NCI-H187 treated with DMSO at 0.1 percent for 48 hours (cell line): ENCODE measurements around the gene GMPR.
"Not testable (repeated sequence)": the region's sequence is repeated elsewhere in the genome, so short reads cannot be mapped to it uniquely, and the experiment has no call there.

ENCODE experiments used
- DNase-seq: peaks from one replicate; lab custom pipeline; 2025; lab: John Stamatoyannopoulos, UW

Gene GMPR

GRCh38 chr6:16225062-16225731, 13.2 kb upstream of the GMPR start:
- not testable (repeated sequence) for DNase-seq

DNA sequence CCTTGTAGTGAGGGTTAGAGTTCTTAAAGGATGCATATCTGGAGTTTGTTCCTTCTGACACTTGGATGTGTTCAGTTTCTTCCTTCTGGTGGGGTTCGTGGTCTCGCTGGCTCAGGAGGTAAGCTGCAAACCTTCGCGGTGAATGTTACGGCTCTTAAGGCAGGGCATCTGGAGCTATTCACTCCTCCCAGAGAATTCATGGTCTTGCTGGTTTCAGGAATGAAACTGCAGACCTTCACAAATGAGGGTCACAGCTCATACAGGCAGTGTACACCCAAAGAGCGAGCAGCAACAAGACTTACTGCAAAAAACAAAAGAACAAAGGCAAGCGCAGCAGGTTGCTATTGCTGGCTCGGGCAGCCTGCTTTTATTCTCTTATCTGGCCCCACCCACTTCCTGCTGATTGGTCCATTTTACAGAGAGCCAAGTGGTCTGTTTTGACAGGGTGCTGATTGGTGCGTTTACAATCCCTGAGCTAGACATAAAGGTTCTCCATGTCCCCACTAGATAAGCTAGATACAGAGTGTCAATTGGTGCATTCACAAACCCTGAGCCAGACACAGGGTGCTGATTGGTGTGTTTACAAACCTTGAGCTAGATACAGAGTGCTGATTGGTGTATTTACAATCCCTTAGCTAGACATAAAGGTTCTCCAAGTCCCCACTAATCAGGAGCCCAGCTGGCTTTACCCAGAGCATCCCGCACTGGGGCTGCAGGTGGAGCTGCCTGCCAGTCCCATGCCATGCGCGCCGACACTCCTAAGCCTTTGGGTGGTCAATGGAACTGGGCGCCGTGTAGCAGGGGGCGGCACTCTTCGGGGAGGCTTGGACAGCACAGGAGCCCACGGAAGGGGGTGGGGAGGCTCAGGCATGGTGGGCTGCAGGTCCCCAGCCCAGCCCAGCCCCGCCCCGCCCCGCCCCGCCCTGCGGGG, 12.0 kb upstream of the GMPR start:
- not testable (repeated sequence) for DNase-seq

- no peak for DNase-seq
Measured at GRCh38 chr6:16227048-16227562, 11.3 kb upstream of the GMPR start.

- DNase-seq: no peak
Measured at GRCh38 chr6:16227605-16228004, 10.8 kb upstream of the GMPR start.

DNA sequence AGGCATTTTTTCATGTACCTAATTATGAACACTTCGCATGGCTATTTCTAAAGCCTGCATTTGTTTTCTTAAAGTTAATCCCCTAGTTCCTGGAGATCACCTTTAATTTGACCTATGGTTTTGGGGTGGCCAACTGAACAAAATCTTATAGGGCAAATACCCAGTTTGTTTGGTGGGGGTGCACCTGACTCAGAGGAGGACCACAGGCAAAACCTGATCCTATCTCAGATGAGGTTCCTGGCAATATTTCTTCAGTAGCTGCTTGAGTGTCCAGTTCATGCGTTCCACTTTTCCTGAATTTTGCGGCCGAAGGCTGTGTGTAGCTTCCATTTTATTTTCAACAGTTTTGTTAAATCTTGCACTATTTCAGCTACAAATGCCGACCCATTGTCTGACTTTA, 10.3 kb upstream of the GMPR start:
- DNase-seq: no peak

DNA sequence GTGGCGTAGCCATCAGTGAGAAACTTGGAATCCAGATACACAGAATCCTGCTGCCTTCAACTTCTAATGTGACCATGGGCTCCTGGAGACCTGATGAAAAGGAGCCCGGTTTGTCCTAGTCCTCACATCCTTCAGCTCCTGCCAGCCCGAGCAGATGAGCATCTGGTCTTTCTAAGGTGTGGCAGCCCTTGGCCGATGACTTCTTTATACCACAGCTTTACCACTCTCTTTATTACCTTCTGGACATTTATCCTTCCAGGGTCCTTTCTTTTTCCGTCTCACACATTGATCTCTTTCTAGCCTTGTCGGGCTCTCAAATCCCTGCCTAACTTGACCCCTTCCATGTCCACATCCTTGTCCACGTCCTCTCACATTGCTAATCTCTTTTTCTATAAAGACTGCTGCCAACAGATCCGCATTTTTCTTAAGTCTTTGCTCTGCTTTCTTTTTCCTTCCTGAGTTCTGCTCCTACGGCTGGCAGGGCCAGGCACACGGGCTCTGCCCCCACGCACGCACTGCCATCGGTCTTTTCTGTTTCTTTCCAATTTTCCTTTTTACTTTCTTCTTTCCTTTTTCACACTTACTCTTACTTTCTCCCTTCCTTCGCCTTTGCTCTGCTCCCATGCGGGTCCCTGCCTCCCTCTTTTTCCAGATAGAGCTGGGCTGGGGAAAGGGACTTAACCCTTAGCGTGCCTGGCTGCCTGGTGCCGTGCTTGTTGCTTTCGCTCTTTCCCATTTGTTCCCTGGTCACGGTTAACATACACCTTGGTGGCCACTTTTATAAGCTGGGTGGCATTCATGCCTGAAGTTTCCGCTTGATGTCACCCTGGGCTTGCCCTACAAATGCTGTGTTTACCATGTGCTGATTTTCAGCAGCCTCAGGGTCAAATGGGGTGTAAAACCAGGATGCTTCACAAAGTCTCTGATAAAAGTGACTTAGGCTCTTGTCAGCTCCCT, 9.4 kb upstream of the GMPR start:
- no peak for DNase-seq

DNA sequence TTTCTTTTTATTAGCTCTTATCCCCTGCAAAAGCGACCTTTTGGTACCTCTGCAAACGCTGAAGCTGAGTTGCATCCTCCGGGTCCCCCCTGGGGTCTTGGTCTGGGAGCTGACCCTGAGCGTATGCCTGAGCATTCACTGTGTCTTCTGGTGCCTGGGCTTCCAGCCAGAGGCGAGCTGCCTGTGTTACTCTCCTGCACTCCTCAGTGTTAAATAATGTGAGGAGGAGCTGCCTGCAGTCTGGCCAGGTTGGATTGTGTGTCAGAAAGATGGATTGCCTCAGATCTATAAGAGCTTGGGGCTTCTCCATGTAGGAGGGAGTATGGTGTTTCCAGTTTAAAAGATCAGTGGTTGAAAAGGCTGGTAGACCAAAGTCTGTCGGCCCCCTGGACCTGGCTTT, 8.7 kb upstream of the GMPR start:
- DNase-seq: no peak

- DNase-seq: no peak
Measured at GRCh38 chr6:16230953-16231352, 7.4 kb upstream of the GMPR start.

GRCh38 chr6:16232086-16232485, 6.3 kb upstream of the GMPR start:
- no peak for DNase-seq

GRCh38 chr6:16236009-16236501, 2.3 kb upstream of the GMPR start:
- DNase-seq: no peak

DNA sequence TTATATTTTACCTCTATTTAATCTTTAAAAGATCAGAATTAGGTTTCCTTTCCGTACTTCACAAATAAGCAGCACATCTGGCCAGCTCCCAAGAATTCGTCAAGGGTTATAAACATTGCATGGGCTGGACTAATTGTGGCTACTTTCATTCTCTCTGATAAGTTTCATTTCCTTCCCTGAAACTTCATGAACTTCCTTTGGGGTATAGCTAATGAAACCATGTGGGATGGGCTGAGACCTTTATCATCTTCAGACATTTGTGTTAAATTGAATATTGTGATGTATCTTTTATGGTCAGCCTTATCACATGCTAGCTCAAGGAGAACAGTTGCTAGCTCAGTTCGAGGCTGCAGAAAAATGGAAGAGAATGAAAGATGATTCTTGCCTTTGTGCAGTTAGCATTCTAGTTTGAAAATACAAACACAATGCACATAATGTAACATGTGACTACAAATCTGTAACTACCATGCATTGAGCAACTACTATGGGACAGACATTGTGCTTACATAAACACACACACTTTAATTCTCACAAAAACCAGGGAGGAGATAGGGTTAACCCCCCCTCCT, 1.7 kb upstream of the GMPR start:
- DNase-seq: no peak

- no peak for DNase-seq
Measured at GRCh38 chr6:16237242-16237641, 1.1 kb upstream of the GMPR start.

GRCh38 chr6:16238963-16239797, 793 bp downstream of the GMPR start:
- DNase-seq: no peak

GRCh38 chr6:16239798-16240123, 1.4 kb downstream of the GMPR start:
- no peak for DNase-seq

DNA sequence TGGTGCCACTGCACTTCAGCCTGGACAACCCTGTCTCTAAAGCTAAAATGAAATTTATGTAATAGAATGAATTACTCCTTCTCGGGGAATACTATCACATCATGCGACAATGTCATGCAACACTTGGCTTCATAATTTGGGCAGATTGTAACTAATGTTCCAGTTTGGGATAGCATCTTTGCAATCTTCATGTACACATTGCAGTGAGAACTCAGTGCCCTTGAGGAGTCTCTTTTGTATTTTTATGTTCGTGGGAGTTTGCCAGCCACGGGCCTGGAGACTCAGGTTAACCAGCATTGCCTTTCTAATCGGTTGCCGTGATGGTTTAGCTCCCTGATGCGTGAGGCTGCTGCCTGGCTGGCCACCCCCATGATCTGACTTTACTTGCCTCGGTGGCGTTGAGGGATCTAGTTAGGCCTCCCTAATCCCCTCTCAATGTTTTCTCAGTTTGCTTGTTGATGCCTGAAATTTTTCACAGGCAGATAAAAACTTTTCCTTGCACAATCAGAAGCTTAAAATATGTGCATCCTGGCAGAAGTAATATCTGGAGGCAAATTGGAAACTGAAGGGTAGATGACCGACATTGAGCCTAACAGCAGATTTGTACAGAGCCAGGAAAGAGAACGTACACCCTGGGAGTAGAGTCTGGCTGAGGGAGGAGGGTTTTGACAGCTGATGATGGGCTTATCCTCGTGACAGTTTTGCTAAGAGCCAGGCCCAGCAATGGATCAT, 2.4 kb downstream of the GMPR start:
- DNase-seq: no peak

- DNase-seq: no peak
Measured at GRCh38 chr6:16241321-16241689, 2.9 kb downstream of the GMPR start.

GRCh38 chr6:16243055-16243454, 4.7 kb downstream of the GMPR start:
- DNase-seq: no peak

- no peak for DNase-seq
Measured at GRCh38 chr6:16243664-16244063, 5.3 kb downstream of the GMPR start.

GRCh38 chr6:16244446-16244845, 6.1 kb downstream of the GMPR start:
- no peak for DNase-seq

- peak; percentile 17 for DNase-seq
Measured at GRCh38 chr6:16244869-16245451, 6.6 kb downstream of the GMPR start.
